MCF 10A (cell line): Measurements from ENCODE around the gene SRGAP2B. TPM values are rescaled to one million over a fixed set of nuclear protein-coding genes. Genes with fewer than 3 reads are reported as not detected.
"Not testable (repeated sequence)": the region's sequence is repeated elsewhere in the genome, so short reads cannot be mapped to it uniquely, and the experiment has no call there.

Experiments used
- BruUV-seq: library from RNA; stranded (reverse); fragments of 400-500 nt; replicated peaks from 2 replicates; lab custom pipeline; 2021; lab: Mats Ljungman, UMichigan
- CTCF ChIA-PET: fragments of 300-600 bp; sonication (Branson Sonifier 250); formaldehyde crosslinking; extraction: SDS; loops from one replicate; lab custom pipeline; 2021; ENCODE audit warnings: antibody characterized with exemption, inconsistent platforms; lab: Yijun Ruan, JAX
- POLR2A ChIA-PET: fragments of 300-600, 350-650 bp; sonication (Branson Sonifier 250); formaldehyde crosslinking; extraction: SDS; loops from one replicate; lab custom pipeline; 2020; ENCODE audit warnings: antibody characterized with exemption, inconsistent platforms; lab: Yijun Ruan, JAX
- DNase-seq: peaks from one replicate; pipeline ENCODE4 v3.0.0-alpha.2; 2018; ENCODE audit not compliant: unreplicated experiment
- H3K27ac Mint-ChIP-seq: one replicate; pipeline ENCODE4 v1.8.0; 2022; ENCODE audit warnings: mild to moderate bottlenecking, low read depth, mixed read lengths; ENCODE audit not compliant: unreplicated experiment
- H3K27me3 Mint-ChIP-seq: one replicate; pipeline ENCODE4 v1.8.0; 2022; ENCODE audit warnings: mixed read lengths; ENCODE audit not compliant: insufficient read depth, unreplicated experiment
- H3K36me3 Mint-ChIP-seq: one replicate; pipeline ENCODE4 v1.8.0; 2022; ENCODE audit warnings: mild to moderate bottlenecking, moderate library complexity, mixed read lengths; ENCODE audit not compliant: insufficient read depth, unreplicated experiment
- H3K4me1 Mint-ChIP-seq: one replicate; pipeline ENCODE4 v1.8.0; 2022; ENCODE audit warnings: mixed read lengths; ENCODE audit not compliant: insufficient read depth, unreplicated experiment
- H3K4me3 Mint-ChIP-seq: one replicate; pipeline ENCODE4 v1.8.0; 2022; ENCODE audit warnings: mild to moderate bottlenecking, moderate library complexity, mixed read lengths; ENCODE audit not compliant: unreplicated experiment
- H3K9me3 Mint-ChIP-seq: one replicate; pipeline ENCODE4 v1.8.0; 2022; ENCODE audit warnings: mixed read lengths; ENCODE audit not compliant: unreplicated experiment
- intact Hi-C: fragments of 100-400 bp; cut with micrococcal nuclease; formaldehyde crosslinking; loops from 2 replicates; pipeline ENCODE4 v1.14.1; 2022
- total RNA-seq: library from RNA; stranded (reverse); gene quantifications from 2 replicates; pipeline ENCODE4 v1.2.3, GENCODE V29; 2022

Gene SRGAP2B
- total RNA-seq, 1 experiment from 2014 or later = 50.8 TPM

- H3K27me3 Mint-ChIP-seq, POLR2A ChIA-PET, H3K27ac Mint-ChIP-seq, H3K36me3 Mint-ChIP-seq, H3K9me3 Mint-ChIP-seq, intact Hi-C loops, CTCF ChIA-PET, BruUV-seq: not testable (repeated sequence)
- H3K4me3 Mint-ChIP-seq = peak overlapping the region; percentile 8
- H3K4me1 Mint-ChIP-seq = peaks cover 10% of the 10 kb centered on the region
- peak; percentile 86 for DNase-seq
These were observed 102.2 kb downstream of the SRGAP2B start for GRCh38 chr1:144992915-144993314.

DNA sequence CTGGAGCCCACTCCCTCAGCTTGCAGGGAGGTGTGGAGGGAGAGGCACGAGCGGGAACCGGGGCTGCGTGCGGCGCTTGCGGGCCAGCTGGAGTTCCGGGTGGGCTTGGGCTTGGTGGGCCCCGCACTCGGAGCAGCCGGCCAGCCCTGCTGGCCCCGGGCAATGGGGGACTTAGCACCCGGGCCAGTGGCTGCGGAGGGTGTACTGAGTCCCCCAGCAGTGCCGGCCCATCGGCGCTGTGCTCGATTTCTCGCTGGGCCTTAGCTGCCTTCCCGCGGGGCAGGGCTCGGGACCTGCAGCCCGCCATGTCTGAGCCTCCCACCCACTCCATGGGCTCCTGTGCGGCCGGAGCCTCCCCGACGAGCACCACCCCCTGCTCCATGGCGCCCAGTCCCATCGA is 104.5 kb downstream of the SRGAP2B start:
- H3K9me3 Mint-ChIP-seq, H3K4me3 Mint-ChIP-seq, H3K27ac Mint-ChIP-seq, POLR2A ChIA-PET, BruUV-seq, H3K4me1 Mint-ChIP-seq, DNase-seq, H3K27me3 Mint-ChIP-seq, H3K36me3 Mint-ChIP-seq, intact Hi-C loops, CTCF ChIA-PET: not testable (repeated sequence)

GRCh38 chr1:144987131-144987530 is 108.0 kb downstream of the SRGAP2B start:
- BruUV-seq, intact Hi-C loops, H3K27me3 Mint-ChIP-seq, DNase-seq, H3K4me1 Mint-ChIP-seq, CTCF ChIA-PET, H3K9me3 Mint-ChIP-seq, H3K4me3 Mint-ChIP-seq, POLR2A ChIA-PET, H3K27ac Mint-ChIP-seq: not testable (repeated sequence)
- peaks cover 15% of the 10 kb centered on the region for H3K36me3 Mint-ChIP-seq

GRCh38 chr1:144986171-144986860 is 108.8 kb downstream of the SRGAP2B start:
- DNase-seq, H3K4me1 Mint-ChIP-seq, CTCF ChIA-PET, H3K4me3 Mint-ChIP-seq, POLR2A ChIA-PET, BruUV-seq, H3K9me3 Mint-ChIP-seq, intact Hi-C loops, H3K27me3 Mint-ChIP-seq, H3K27ac Mint-ChIP-seq, H3K36me3 Mint-ChIP-seq: not testable (repeated sequence)

DNA sequence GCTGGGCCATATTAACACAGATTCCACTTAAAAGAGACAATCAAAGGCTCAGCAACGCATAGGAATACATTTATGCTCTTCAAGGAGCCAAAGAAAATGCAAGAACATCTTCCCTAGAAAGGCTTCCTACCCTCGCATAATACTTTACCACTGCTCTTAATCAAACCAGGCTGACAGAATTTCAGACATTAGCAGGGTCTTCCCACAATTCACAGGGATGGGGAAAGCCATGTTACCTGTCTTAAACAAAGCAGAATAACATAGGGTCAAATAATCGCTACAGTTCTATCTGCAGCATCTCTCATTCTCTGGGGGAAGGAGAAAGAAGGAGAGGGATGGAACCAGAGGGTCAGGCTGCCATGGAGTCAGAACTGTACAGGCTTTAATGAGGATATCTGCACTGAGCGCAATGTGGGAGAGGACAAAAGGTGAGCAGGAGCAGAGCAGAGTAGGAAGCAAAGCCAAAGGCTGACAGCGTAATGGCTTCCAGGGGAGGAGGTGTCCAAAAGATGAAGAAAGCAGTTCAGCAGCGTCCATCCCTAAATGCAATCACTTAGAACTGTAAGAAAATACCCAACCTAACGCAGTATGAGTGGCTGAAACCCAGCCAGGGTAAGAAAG is 109.5 kb downstream of the SRGAP2B start:
- DNase-seq, POLR2A ChIA-PET, CTCF ChIA-PET, H3K27ac Mint-ChIP-seq, H3K4me1 Mint-ChIP-seq, intact Hi-C loops, H3K4me3 Mint-ChIP-seq, H3K27me3 Mint-ChIP-seq, H3K36me3 Mint-ChIP-seq, H3K9me3 Mint-ChIP-seq, BruUV-seq: not testable (repeated sequence)

DNA sequence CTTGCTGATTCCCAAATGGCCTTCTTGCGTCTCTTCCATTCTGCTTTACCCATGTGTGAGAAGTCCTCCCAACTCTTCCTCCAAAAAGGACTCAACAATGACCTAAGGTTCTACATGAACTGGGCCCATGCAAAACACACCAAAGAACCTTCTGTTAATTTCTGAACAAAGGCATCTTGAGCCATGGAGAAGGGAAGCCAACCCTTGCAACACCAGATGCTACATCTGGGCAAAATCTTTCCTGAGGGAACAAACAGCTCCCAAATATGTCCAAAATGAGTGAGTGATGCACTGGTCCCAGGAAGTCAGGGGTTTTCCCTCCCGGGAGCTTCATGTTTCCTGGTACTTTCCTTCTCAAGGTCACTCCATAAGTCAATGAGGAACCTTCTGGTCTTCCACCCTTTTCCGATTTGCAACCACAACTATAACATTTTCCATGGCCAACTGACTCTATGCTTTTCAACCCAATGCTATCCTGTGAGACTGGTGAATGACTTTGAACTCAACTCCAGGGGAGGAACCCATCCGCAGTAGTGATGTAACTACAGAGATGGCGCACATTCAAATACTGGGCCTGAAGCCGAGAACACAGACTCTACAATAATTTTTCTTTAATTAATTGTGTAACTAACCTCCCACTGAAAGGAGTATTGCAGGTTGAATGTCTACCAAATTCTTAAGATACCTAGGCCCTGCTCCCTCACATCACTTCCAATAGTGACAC is 112.2 kb downstream of the SRGAP2B start:
- POLR2A ChIA-PET, H3K27me3 Mint-ChIP-seq, intact Hi-C loops, CTCF ChIA-PET, H3K4me3 Mint-ChIP-seq, H3K36me3 Mint-ChIP-seq, H3K9me3 Mint-ChIP-seq, BruUV-seq, H3K4me1 Mint-ChIP-seq, H3K27ac Mint-ChIP-seq, DNase-seq: not testable (repeated sequence)

DNA sequence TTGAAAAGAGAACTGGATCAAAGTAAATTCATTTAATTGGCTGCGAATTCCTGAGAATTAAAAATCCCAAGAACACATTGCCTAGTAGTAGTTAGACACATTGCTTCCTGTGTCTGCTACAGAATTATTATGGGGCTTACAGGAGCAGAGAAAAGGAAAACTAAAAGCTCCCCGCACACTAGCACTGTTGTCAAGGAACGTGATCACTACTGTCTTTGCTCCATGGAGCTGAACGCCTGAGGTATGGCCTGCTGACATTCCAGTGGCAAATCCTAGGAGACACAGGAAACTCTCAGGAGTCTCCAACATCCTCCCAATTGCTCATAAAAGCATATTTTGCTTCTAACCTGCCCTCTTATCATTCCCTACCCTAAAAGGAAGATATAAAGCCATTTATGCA is 114.0 kb downstream of the SRGAP2B start:
- peak overlapping the region; percentile 89 for H3K27ac Mint-ChIP-seq
- H3K36me3 Mint-ChIP-seq, CTCF ChIA-PET, intact Hi-C loops, H3K27me3 Mint-ChIP-seq, DNase-seq, H3K4me1 Mint-ChIP-seq, H3K9me3 Mint-ChIP-seq, POLR2A ChIA-PET, H3K4me3 Mint-ChIP-seq, BruUV-seq: not testable (repeated sequence)

GRCh38 chr1:144979960-144980595 is 115.0 kb downstream of the SRGAP2B start:
- H3K36me3 Mint-ChIP-seq, CTCF ChIA-PET, DNase-seq, intact Hi-C loops, POLR2A ChIA-PET, H3K4me3 Mint-ChIP-seq, H3K4me1 Mint-ChIP-seq, H3K9me3 Mint-ChIP-seq, H3K27ac Mint-ChIP-seq, H3K27me3 Mint-ChIP-seq, BruUV-seq: not testable (repeated sequence)

GRCh38 chr1:144977856-144978255 is 117.3 kb downstream of the SRGAP2B start:
- BruUV-seq, H3K4me1 Mint-ChIP-seq, intact Hi-C loops, DNase-seq, H3K27ac Mint-ChIP-seq, CTCF ChIA-PET, H3K4me3 Mint-ChIP-seq, POLR2A ChIA-PET, H3K27me3 Mint-ChIP-seq, H3K36me3 Mint-ChIP-seq, H3K9me3 Mint-ChIP-seq: not testable (repeated sequence)
